SK-N-SH treated with all-trans-retinoic acid at 6 μM for 48 hours (cell line): ENCODE measurements around the gene WDR5.

Source experiments
- ATAC-seq: fragments of 200-7000 bp; cut with Tn5 transposase; 3 replicates; pipeline ENCODE4 v1.9.1; 2020; ENCODE audit warnings: mild to moderate bottlenecking, moderate library complexity
- BACH2 ChIP-seq: fragments of 250-450 bp; sonication (Bioruptor Pico); IDR thresholded peaks from 2 replicates; pipeline ENCODE4 v1.9.0; 2021; ENCODE audit warnings: mild to moderate bottlenecking, borderline replicate concordance
- CREB5 ChIP-seq: fragments of 250-450 bp; sonication (Bioruptor Pico); IDR thresholded peaks from 2 replicates; pipeline ENCODE4 v1.5.1; 2020; ENCODE audit warnings: low read depth, mild to moderate bottlenecking, moderate library complexity
- CSDC2 ChIP-seq: fragments of 250-450 bp; sonication (Bioruptor Pico); IDR thresholded peaks from 2 replicates; pipeline ENCODE4 v1.5.0; 2020; ENCODE audit warnings: mild to moderate bottlenecking, moderate library complexity
- CSRNP3 ChIP-seq: fragments of 250-450 bp; sonication (Bioruptor Pico); IDR thresholded peaks from 2 replicates; pipeline ENCODE4 v1.5.1; 2021; ENCODE audit warnings: mild to moderate bottlenecking, moderate library complexity
- ESRRG ChIP-seq: fragments of 250-450 bp; sonication (Bioruptor Pico); IDR thresholded peaks from 2 replicates; pipeline ENCODE4 v1.6.1; 2021; ENCODE audit warnings: mild to moderate bottlenecking
- GLIS3 ChIP-seq: fragments of 250-450 bp; sonication (Bioruptor Pico); IDR thresholded peaks from 2 replicates; pipeline ENCODE4 v1.5.0; 2020; ENCODE audit warnings: mild to moderate bottlenecking, moderate library complexity
- PATZ1 ChIP-seq: fragments of 250-450 bp; sonication (Bioruptor Pico); IDR thresholded peaks from 2 replicates; pipeline ENCODE4 v1.8.0; 2020; ENCODE audit warnings: mild to moderate bottlenecking, moderate library complexity, borderline replicate concordance
- POU6F1 ChIP-seq: fragments of 250-450 bp; sonication (Bioruptor Pico); IDR thresholded peaks from 2 replicates; pipeline ENCODE4 v1.8.0; 2021; ENCODE audit warnings: low read depth, mild to moderate bottlenecking, moderate library complexity, borderline replicate concordance
- RARB ChIP-seq: fragments of 250-450 bp; sonication (Bioruptor Pico); IDR thresholded peaks from 2 replicates; pipeline ENCODE4 v1.8.0; 2021; ENCODE audit warnings: mild to moderate bottlenecking, moderate library complexity
- SNAI2 ChIP-seq: fragments of 250-450 bp; sonication (Bioruptor Pico); IDR thresholded peaks from 2 replicates; pipeline ENCODE4 v1.5.0; 2020; ENCODE audit warnings: mild to moderate bottlenecking, moderate library complexity
- TCF4 ChIP-seq: fragments of 250-450 bp; sonication (Bioruptor Pico); IDR thresholded peaks from 2 replicates; pipeline ENCODE4 v1.8.0; 2021; ENCODE audit warnings: mild to moderate bottlenecking, moderate library complexity, borderline replicate concordance
- TOX ChIP-seq: fragments of 250-450 bp; sonication (Bioruptor Pico); IDR thresholded peaks from 2 replicates; pipeline ENCODE4 v1.8.0; 2021; ENCODE audit warnings: mild to moderate bottlenecking, moderate library complexity, borderline replicate concordance
- TSHZ2 ChIP-seq: fragments of 250-450 bp; sonication (Bioruptor Pico); IDR thresholded peaks from 2 replicates; pipeline ENCODE4 v1.5.0; 2020; ENCODE audit warnings: mild to moderate bottlenecking, moderate library complexity
- ZC3H10 ChIP-seq: fragments of 250-450 bp; sonication (Bioruptor Pico); IDR thresholded peaks from 2 replicates; pipeline ENCODE4 v1.5.1; 2021; ENCODE audit warnings: mild to moderate bottlenecking, moderate library complexity
- ZFP3 ChIP-seq: fragments of 250-450 bp; sonication (Bioruptor Pico); IDR thresholded peaks from 2 replicates; pipeline ENCODE4 v1.5.0; 2020; ENCODE audit warnings: mild to moderate bottlenecking, moderate library complexity
- ZFP30 ChIP-seq: fragments of 450-650 bp; formaldehyde crosslinking; IDR thresholded peaks from 2 replicates; pipeline ENCODE4 v1.5.0; 2022; ENCODE audit warnings: mild to moderate bottlenecking, moderate library complexity
- ZNF565 ChIP-seq: fragments of 450-650 bp; formaldehyde crosslinking; conservative IDR thresholded peaks from 2 replicates; pipeline ENCODE4 v1.5.0; 2020; ENCODE audit warnings: low read depth, mild to moderate bottlenecking, moderate library complexity
- ZNF70 ChIP-seq: fragments of 450-650 bp; formaldehyde crosslinking; IDR thresholded peaks from 2 replicates; pipeline ENCODE4 v1.5.0; 2020; ENCODE audit warnings: mild to moderate bottlenecking, moderate library complexity
- ZNF8 ChIP-seq: fragments of 450-650 bp; formaldehyde crosslinking; IDR thresholded peaks from 2 replicates; pipeline ENCODE4 v1.5.0; 2020; ENCODE audit warnings: mild to moderate bottlenecking, moderate library complexity

Gene WDR5

GRCh38 chr9:134174073-134174449, 38.2 kb downstream of the WDR5 start:
- no peak for TF ChIP-seq ZNF565 (CRISPR knock-in tag)
- no peak for TF ChIP-seq CSRNP3 (CRISPR knock-in tag)
- no peak for TF ChIP-seq ESRRG (CRISPR knock-in tag)
- TF ChIP-seq CREB5 (CRISPR knock-in tag): no peak
- no peak for TF ChIP-seq POU6F1 (CRISPR knock-in tag)
- TF ChIP-seq ZC3H10 (CRISPR knock-in tag): no peak
- TF ChIP-seq RARB (CRISPR knock-in tag): no peak
- TF ChIP-seq ZFP3 (CRISPR knock-in tag): no peak
- ATAC-seq: no peak

- ATAC-seq: no peak
- TF ChIP-seq ESRRG (CRISPR knock-in tag) (no peak), SNAI2 (CRISPR knock-in tag) (no peak), CSDC2 (no peak), ZNF8 (CRISPR knock-in tag) (no peak), PATZ1 (CRISPR knock-in tag) (no peak), TSHZ2 (CRISPR knock-in tag) (no peak), TOX (CRISPR knock-in tag) (no peak), GLIS3 (CRISPR knock-in tag) (no peak), CSRNP3 (CRISPR knock-in tag) (no peak), BACH2 (CRISPR knock-in tag) (no peak), POU6F1 (CRISPR knock-in tag) (no peak), ZNF70 (no peak), TCF4 (CRISPR knock-in tag) (no peak), ZFP30 (CRISPR knock-in tag) (no peak), RARB (CRISPR knock-in tag) (no peak), ZC3H10 (CRISPR knock-in tag) (no peak), ZNF565 (CRISPR knock-in tag) (no peak), CREB5 (CRISPR knock-in tag) (no peak), ZFP3 (CRISPR knock-in tag) (no peak)
Measured at GRCh38 chr9:134174526-134175290, 38.8 kb downstream of the WDR5 start.
